Kidney (tissue), 14 donors: ENCODE results near the gene PRKCZ. TPM values are rescaled to one million over a fixed set of nuclear protein-coding genes. Genes with fewer than 3 reads are reported as not detected.
A peak's percentile ranks its signal among the peaks of the same experiment; 100 is the strongest.

Source experiments
- DNase-seq, 5 donors: peaks; one replicate each; pipeline ENCODE4 v3.0.0-alpha.2; 2013 to 2020
- FAIRE-seq: peaks from 2 replicates; lab custom pipeline; 2012; peaks lifted over from hg19 to GRCh38; lab: Jason Lieb, UNC
- H3K27ac ChIP-seq, 2 donors: one replicate each; pipeline ENCODE4 v1.7.0; 2013; ENCODE audit warnings: low read depth in 2 of 2, low read length in 2 of 2, inconsistent platforms in 1 of 2
- H3K27me3 ChIP-seq: one replicate; pipeline ENCODE4 v1.7.1; 2013; ENCODE audit warnings: low read length, inconsistent platforms; ENCODE audit not compliant: control insufficient read depth, insufficient read depth
- H3K36me3 ChIP-seq, 3 donors: one replicate each; pipeline versions ENCODE4 v1.7.0 to v1.7.1; 2013; ENCODE audit warnings: low read length in 3 of 3, control low read depth in 1 of 3, inconsistent platforms in 1 of 3; ENCODE audit not compliant: insufficient read depth in 3 of 3, control insufficient read depth in 2 of 3
- H3K4me1 ChIP-seq, 3 donors: one replicate each; pipeline versions ENCODE4 v1.7.0 to v1.7.1; 2013; ENCODE audit warnings: low read length in 3 of 3, inconsistent platforms in 1 of 3, low read depth in 1 of 3; ENCODE audit not compliant: control insufficient read depth in 2 of 3, insufficient read depth in 2 of 3
- H3K4me3 ChIP-seq, 3 donors: one replicate each; pipeline versions ENCODE4 v1.7.0 to v1.8.1; 2013; ENCODE audit warnings: low read length in 3 of 3, control low read depth in 1 of 3, inconsistent platforms in 1 of 3
- H3K9ac ChIP-seq, 3 donors: one replicate each; pipeline versions ENCODE4 v1.7.0 to v1.7.1; 2013; ENCODE audit warnings: low read length in 3 of 3, control low read depth in 1 of 3, inconsistent platforms in 1 of 3
- H3K9me3 ChIP-seq, 3 donors: one replicate each; pipeline versions ENCODE4 v1.7.0 to v1.7.1; 2013; ENCODE audit warnings: low read length in 3 of 3, control low read depth in 1 of 3, inconsistent platforms in 1 of 3; ENCODE audit not compliant: control insufficient read depth in 2 of 3, insufficient read depth in 1 of 3
- intact Hi-C: fragments of 100-400 bp; cut with DNase I; formaldehyde crosslinking; loops from one replicate; pipeline ENCODE4 v1.11.1; 2022
- polyA plus RNA-seq: library from polyadenylated mRNA; stranded (reverse); fragments of 350-450 nt; fragmentation: Illumina TruSeq; extraction: RNeasy Lipid Tissue Mini Kit (QIAGEN cat#74804); gene quantifications from one replicate; pipeline ENCODE4 v1.2.3, GENCODE V29; 2014; ENCODE audit warnings: low read depth, low replicate concordance; ENCODE audit not compliant: insufficient read depth
- total RNA-seq: library from RNA; stranded (reverse); fragmentation: NEBNext Ultra II Directional; extraction: Animal tissue kit (Norgen Biotek cat#: 25700); gene quantifications from one replicate; pipeline ENCODE4 v1.2.1, GENCODE V29; 2021
- TF ChIP-seq, protein P1 (sequence below): IDR thresholded peaks from 3 replicates; pipeline ENCODE4 v1.5.1; 2012; ENCODE audit warnings: mild to moderate bottlenecking, moderate library complexity, borderline replicate concordance; ENCODE audit not compliant: insufficient read depth; ENCODE audit errors: extremely low read depth
- donor health status: control.
- donor health status: control.
- donor health status: control.
- donor health status: control.
- donor health status: control.
- donor health status: DM: yes; HTN: yes; CAD: no.
- donor health status: Normal renal cell carcinoma (clear cell type).

Gene PRKCZ
- total and polyA plus RNA-seq, 2 donors from 2014 or later: 24.7 to 42.4 TPM

GRCh38 chr1:2028870-2029560 is 21.2 kb upstream of the PRKCZ start:
- Histone ChIP-seq H3K4me3 (no peak overlapping the region), H3K27ac (no peak overlapping the region), H3K9me3 (no peaks in the 10 kb centered on the region), H3K4me1 (peaks cover 0 to 10% (median 0%) of the 10 kb centered on the region in 3 donors), H3K9ac (no peak overlapping the region), H3K27me3 (no peaks in the 10 kb centered on the region), H3K36me3 (no peaks in the 10 kb centered on the region)
- no peak for FAIRE-seq
- intact Hi-C loops: no loop called here
- TF ChIP-seq, protein P1, sequence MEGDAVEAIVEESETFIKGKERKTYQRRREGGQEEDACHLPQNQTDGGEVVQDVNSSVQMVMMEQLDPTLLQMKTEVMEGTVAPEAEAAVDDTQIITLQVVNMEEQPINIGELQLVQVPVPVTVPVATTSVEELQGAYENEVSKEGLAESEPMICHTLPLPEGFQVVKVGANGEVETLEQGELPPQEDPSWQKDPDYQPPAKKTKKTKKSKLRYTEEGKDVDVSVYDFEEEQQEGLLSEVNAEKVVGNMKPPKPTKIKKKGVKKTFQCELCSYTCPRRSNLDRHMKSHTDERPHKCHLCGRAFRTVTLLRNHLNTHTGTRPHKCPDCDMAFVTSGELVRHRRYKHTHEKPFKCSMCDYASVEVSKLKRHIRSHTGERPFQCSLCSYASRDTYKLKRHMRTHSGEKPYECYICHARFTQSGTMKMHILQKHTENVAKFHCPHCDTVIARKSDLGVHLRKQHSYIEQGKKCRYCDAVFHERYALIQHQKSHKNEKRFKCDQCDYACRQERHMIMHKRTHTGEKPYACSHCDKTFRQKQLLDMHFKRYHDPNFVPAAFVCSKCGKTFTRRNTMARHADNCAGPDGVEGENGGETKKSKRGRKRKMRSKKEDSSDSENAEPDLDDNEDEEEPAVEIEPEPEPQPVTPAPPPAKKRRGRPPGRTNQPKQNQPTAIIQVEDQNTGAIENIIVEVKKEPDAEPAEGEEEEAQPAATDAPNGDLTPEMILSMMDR: no peak
- no peak for DNase-seq

DNA sequence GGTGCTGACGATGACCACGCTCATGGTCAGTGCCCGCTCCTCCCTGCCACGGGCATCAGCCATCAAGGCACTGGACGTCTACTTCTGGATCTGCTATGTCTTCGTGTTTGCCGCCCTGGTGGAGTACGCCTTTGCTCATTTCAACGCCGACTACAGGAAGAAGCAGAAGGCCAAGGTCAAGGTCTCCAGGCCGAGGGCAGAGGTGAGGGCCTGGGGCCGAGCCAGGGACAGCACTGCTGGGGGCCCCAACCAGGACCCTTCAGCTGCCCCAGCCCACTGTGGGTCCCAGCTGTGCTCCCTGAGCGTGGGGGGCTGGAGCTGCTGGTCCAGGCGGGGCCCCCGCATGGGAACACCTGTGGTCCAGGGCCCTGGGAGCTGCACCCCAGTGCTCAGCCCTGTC is 20.6 kb upstream of the PRKCZ start:
- Histone ChIP-seq H3K9ac (no peak overlapping the region), H3K4me1 (peaks cover 0 to 10% (median 0%) of the 10 kb centered on the region in 3 donors), H3K36me3 (no peaks in the 10 kb centered on the region), H3K9me3 (no peaks in the 10 kb centered on the region), H3K27me3 (no peaks in the 10 kb centered on the region), H3K27ac (no peak overlapping the region), H3K4me3 (no peak overlapping the region)
- intact Hi-C loops: no loop called here
- no peak for DNase-seq
- FAIRE-seq: no peak
- TF ChIP-seq, protein P1: no peak

DNA sequence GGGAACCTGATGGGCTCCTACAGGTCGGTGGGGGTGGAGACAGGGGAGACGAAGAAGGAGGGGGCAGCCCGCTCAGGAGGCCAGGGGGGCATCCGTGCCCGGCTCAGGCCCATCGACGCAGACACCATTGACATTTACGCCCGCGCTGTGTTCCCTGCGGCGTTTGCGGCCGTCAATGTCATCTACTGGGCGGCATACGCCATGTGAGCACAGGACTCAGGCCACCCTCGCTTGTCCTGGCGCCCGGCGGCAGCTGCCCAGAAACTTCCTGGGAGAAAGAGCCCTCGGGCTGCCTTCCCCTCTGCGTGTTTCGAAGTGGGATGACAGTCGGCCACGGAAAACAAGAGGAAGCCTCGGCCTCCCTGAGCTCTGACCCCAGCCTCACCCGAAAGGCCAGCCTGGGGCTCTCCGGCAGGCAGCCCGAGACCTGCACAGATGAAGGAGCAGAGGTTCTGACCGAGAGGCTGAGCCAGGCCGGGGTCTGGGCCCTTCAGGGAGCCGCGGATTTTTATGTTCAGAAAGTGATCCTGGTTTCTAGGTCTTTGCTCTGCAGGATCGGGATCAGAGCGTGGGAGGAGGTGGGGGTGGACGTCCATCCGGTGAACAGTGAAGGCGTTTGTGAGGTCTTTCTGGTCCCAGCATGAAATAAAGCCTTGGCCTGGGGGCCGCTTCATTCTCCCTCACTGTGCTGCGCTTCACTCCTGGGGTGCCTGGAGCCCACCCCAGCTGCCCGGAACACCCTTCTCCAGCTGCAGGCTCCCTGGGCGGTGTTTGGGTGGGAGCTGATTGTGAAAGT is 19.9 kb upstream of the PRKCZ start:
- intact Hi-C loops: no loop called here
- no peaks in the 10 kb centered on the region for H3K9me3 ChIP-seq
- TF ChIP-seq, protein P1: no peak
- H3K9ac ChIP-seq: no peak overlapping the region
- H3K27ac ChIP-seq: no peak overlapping the region
- H3K4me3 ChIP-seq: no peak overlapping the region
- H3K4me1 ChIP-seq: peaks cover 0 to 5% (median 0%) of the 10 kb centered on the region in 3 donors
- H3K27me3 ChIP-seq: no peaks in the 10 kb centered on the region
- FAIRE-seq: no peak
- peak in 2 of 5 donors; percentile 44 to 45 for DNase-seq
- no peaks in the 10 kb centered on the region for H3K36me3 ChIP-seq
